Measurements from ENCODE around the gene C6.

The C6 gene

GRCh38 chr5:41112486-41113455 is 100.6 kb downstream of the C6 start:
- H3K9me2 ChIP-seq (replicated peaks; ENCODE audit: control insufficient read depth, low read length) = no peaks in the 10 kb centered on the region
- no peaks in the 10 kb centered on the region for H3K36me3 ChIP-seq (ENCODE audit: control insufficient read depth, low read length)
- no peaks in the 10 kb centered on the region for H3K27me3 ChIP-seq (ENCODE audit: control insufficient read depth, low read length)
- no peak overlapping the region for H3K4me3 ChIP-seq (ENCODE audit: low read length)
- no peaks in the 10 kb centered on the region for H3K4me1 ChIP-seq (ENCODE audit: control insufficient read depth, low read length)
- H3K27ac ChIP-seq (ENCODE audit: low read depth, low read length) = no peak overlapping the region
- no peaks in the 10 kb centered on the region for H3K79me2 ChIP-seq (ENCODE audit: control insufficient read depth, low read length)
- TF ChIP-seq EZH2phosphoT487 (IDR thresholded peaks at IDR 0.05; ENCODE audit: borderline replicate concordance, low read length) = no peak
- H3K4me2 ChIP-seq (ENCODE audit: low read length) = no peak overlapping the region
- no peaks in the 10 kb centered on the region for H3F3A ChIP-seq (ENCODE audit: control insufficient read depth, insufficient read depth)
- no peaks in the 10 kb centered on the region for H3K9me3 ChIP-seq (ENCODE audit: control insufficient read depth, insufficient read depth, low read length)
- H4K20me1 ChIP-seq (ENCODE audit: control insufficient read depth, insufficient read depth, low read depth, low read length) = no peaks in the 10 kb centered on the region

- H3K27me3 ChIP-seq (ENCODE audit: control insufficient read depth, low read length) = no peaks in the 10 kb centered on the region
- no peaks in the 10 kb centered on the region for H3K9me3 ChIP-seq (ENCODE audit: control insufficient read depth, insufficient read depth, low read length)
- H3K4me3 ChIP-seq (ENCODE audit: low read length) = no peak overlapping the region
- H3K9me2 ChIP-seq (replicated peaks; ENCODE audit: control insufficient read depth, low read length) = no peaks in the 10 kb centered on the region
- H3F3A ChIP-seq (ENCODE audit: control insufficient read depth, insufficient read depth) = no peaks in the 10 kb centered on the region
- no peaks in the 10 kb centered on the region for H4K20me1 ChIP-seq (ENCODE audit: control insufficient read depth, insufficient read depth, low read depth, low read length)
- no peak overlapping the region for H3K27ac ChIP-seq (ENCODE audit: low read depth, low read length)
- H3K4me2 ChIP-seq (ENCODE audit: low read length) = no peak overlapping the region
- TF ChIP-seq, protein P1, sequence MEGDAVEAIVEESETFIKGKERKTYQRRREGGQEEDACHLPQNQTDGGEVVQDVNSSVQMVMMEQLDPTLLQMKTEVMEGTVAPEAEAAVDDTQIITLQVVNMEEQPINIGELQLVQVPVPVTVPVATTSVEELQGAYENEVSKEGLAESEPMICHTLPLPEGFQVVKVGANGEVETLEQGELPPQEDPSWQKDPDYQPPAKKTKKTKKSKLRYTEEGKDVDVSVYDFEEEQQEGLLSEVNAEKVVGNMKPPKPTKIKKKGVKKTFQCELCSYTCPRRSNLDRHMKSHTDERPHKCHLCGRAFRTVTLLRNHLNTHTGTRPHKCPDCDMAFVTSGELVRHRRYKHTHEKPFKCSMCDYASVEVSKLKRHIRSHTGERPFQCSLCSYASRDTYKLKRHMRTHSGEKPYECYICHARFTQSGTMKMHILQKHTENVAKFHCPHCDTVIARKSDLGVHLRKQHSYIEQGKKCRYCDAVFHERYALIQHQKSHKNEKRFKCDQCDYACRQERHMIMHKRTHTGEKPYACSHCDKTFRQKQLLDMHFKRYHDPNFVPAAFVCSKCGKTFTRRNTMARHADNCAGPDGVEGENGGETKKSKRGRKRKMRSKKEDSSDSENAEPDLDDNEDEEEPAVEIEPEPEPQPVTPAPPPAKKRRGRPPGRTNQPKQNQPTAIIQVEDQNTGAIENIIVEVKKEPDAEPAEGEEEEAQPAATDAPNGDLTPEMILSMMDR (IDR thresholded peaks at IDR 0.05; ENCODE audit: low read depth, low read length, poor library complexity, severe bottlenecking) = no peak
- H3K79me2 ChIP-seq (ENCODE audit: control insufficient read depth, low read length) = no peaks in the 10 kb centered on the region
- no peaks in the 10 kb centered on the region for H3K4me1 ChIP-seq (ENCODE audit: control insufficient read depth, low read length)
- H3K36me3 ChIP-seq (ENCODE audit: control insufficient read depth, low read length) = no peaks in the 10 kb centered on the region
These were observed 104.1 kb downstream of the C6 start for GRCh38 chr5:41109186-41109585.

GRCh38 chr5:41102341-41102740 is 111.0 kb downstream of the C6 start:
- Histone ChIP-seq H3K9me2 (replicated peaks; ENCODE audit: control insufficient read depth, low read length) (no peaks in the 10 kb centered on the region), H3K4me3 (ENCODE audit: low read length) (no peak overlapping the region), H3K36me3 (ENCODE audit: control insufficient read depth, low read length) (no peaks in the 10 kb centered on the region), H3K27me3 (ENCODE audit: control insufficient read depth, low read length) (no peaks in the 10 kb centered on the region), H3K27ac (ENCODE audit: low read depth, low read length) (no peak overlapping the region), H4K20me1 (ENCODE audit: control insufficient read depth, insufficient read depth, low read depth, low read length) (no peaks in the 10 kb centered on the region), H3K9me3 (ENCODE audit: control insufficient read depth, insufficient read depth, low read length) (no peaks in the 10 kb centered on the region), H3K4me1 (ENCODE audit: control insufficient read depth, low read length) (peaks cover 17% of the 10 kb centered on the region), H3K79me2 (ENCODE audit: control insufficient read depth, low read length) (no peaks in the 10 kb centered on the region), H3K4me2 (ENCODE audit: low read length) (no peak overlapping the region), H3F3A (ENCODE audit: control insufficient read depth, insufficient read depth) (no peaks in the 10 kb centered on the region)
- TF ChIP-seq EZH2phosphoT487 (IDR thresholded peaks at IDR 0.05; ENCODE audit: borderline replicate concordance, low read length) = no peak
- TF ChIP-seq, protein P1 (IDR thresholded peaks at IDR 0.05; ENCODE audit: low read depth, low read length, poor library complexity, severe bottlenecking) = no peak

- Histone ChIP-seq H3K36me3 (ENCODE audit: control insufficient read depth, low read length) (no peaks in the 10 kb centered on the region), H3K27me3 (ENCODE audit: control insufficient read depth, low read length) (no peaks in the 10 kb centered on the region), H3K9me2 (replicated peaks; ENCODE audit: control insufficient read depth, low read length) (no peaks in the 10 kb centered on the region), H3K4me2 (ENCODE audit: low read length) (peak overlapping the region; percentile 48), H3K4me1 (ENCODE audit: control insufficient read depth, low read length) (peaks cover 21% of the 10 kb centered on the region), H3K9me3 (ENCODE audit: control insufficient read depth, insufficient read depth, low read length) (no peaks in the 10 kb centered on the region), H3F3A (ENCODE audit: control insufficient read depth, insufficient read depth) (no peaks in the 10 kb centered on the region), H4K20me1 (ENCODE audit: control insufficient read depth, insufficient read depth, low read depth, low read length) (no peaks in the 10 kb centered on the region), H3K27ac (ENCODE audit: low read depth, low read length) (no peak overlapping the region), H3K79me2 (ENCODE audit: control insufficient read depth, low read length) (no peaks in the 10 kb centered on the region), H3K4me3 (ENCODE audit: low read length) (peak overlapping the region; percentile 31)
- TF ChIP-seq, protein P1 (IDR thresholded peaks at IDR 0.05; ENCODE audit: low read depth, low read length, poor library complexity, severe bottlenecking) = no peak
- TF ChIP-seq EZH2phosphoT487 (IDR thresholded peaks at IDR 0.05; ENCODE audit: borderline replicate concordance, low read length) = no peak
These were observed 115.7 kb downstream of the C6 start for GRCh38 chr5:41097642-41098041.

Data from DOHH2 (cell line).